Activated CD8-positive, alpha-beta T cell treated with anti-CD3 and anti-CD28 coated beads for 36 hours (primary cell): Measurements from ENCODE around the gene CMTM1. TPM values are rescaled to one million over a fixed set of nuclear protein-coding genes. Genes with fewer than 3 reads are reported as not detected.
A peak's percentile ranks its signal among the peaks of the same experiment; 100 is the strongest.

Experiments
- ATAC-seq: fragments of 200-7000 bp; cut with Tn5 transposase; one replicate; pipeline ENCODE4 v1.10.0; 2021; ENCODE audit warnings: mild to moderate bottlenecking, moderate library complexity
- CTCF ChIA-PET: fragments of 350-600 bp; sonication (Branson Sonifier 250); formaldehyde crosslinking; loops from one replicate; lab custom pipeline; 2021; ENCODE audit warnings: antibody characterized with exemption; lab: Charles Lee
- POLR2A ChIA-PET: fragments of 350-600 bp; sonication (Branson Sonifier 250); formaldehyde crosslinking; loops from one replicate; lab custom pipeline; 2021; ENCODE audit warnings: antibody characterized with exemption; lab: Charles Lee
- DNase-seq: peaks from one replicate; pipeline ENCODE4 v3.0.0-alpha.2; 2020
- H3K27ac Mint-ChIP-seq: one replicate; pipeline ENCODE4 v1.8.0; 2021; ENCODE audit warnings: mild to moderate bottlenecking, mixed read lengths
- H3K27me3 Mint-ChIP-seq: one replicate; pipeline ENCODE4 v1.8.0; 2021; ENCODE audit warnings: mixed read lengths
- H3K36me3 Mint-ChIP-seq: one replicate; pipeline ENCODE4 v1.8.0; 2021; ENCODE audit warnings: low read depth, mixed read lengths
- H3K4me1 Mint-ChIP-seq: one replicate; pipeline ENCODE4 v1.8.0; 2021; ENCODE audit warnings: low read depth, mixed read lengths
- H3K4me3 Mint-ChIP-seq: one replicate; pipeline ENCODE4 v1.8.0; 2021; ENCODE audit warnings: mild to moderate bottlenecking, moderate library complexity, mixed read lengths
- H3K9me3 Mint-ChIP-seq: one replicate; pipeline ENCODE4 v1.8.0; 2021; ENCODE audit warnings: mixed read lengths
- intact Hi-C: fragments of 100-400 bp; cut with micrococcal nuclease; formaldehyde crosslinking; loops from one replicate; pipeline ENCODE4 v1.10.0; 2022
- total RNA-seq, 2 experiments: library from RNA; stranded (reverse); gene quantifications; one replicate each; pipeline ENCODE4 v1.2.3, GENCODE V29; 2021
- TF ChIP-seq, protein P1 (sequence below): fragments of 200-600 bp; IDR thresholded peaks from one replicate; pipeline ENCODE4 v1.8.0; 2022; ENCODE audit warnings: antibody characterized with exemption, mild to moderate bottlenecking

CMTM1 gene
- total RNA-seq, 2 experiments from 2014 or later = 5.4 to 6.2 TPM

DNA sequence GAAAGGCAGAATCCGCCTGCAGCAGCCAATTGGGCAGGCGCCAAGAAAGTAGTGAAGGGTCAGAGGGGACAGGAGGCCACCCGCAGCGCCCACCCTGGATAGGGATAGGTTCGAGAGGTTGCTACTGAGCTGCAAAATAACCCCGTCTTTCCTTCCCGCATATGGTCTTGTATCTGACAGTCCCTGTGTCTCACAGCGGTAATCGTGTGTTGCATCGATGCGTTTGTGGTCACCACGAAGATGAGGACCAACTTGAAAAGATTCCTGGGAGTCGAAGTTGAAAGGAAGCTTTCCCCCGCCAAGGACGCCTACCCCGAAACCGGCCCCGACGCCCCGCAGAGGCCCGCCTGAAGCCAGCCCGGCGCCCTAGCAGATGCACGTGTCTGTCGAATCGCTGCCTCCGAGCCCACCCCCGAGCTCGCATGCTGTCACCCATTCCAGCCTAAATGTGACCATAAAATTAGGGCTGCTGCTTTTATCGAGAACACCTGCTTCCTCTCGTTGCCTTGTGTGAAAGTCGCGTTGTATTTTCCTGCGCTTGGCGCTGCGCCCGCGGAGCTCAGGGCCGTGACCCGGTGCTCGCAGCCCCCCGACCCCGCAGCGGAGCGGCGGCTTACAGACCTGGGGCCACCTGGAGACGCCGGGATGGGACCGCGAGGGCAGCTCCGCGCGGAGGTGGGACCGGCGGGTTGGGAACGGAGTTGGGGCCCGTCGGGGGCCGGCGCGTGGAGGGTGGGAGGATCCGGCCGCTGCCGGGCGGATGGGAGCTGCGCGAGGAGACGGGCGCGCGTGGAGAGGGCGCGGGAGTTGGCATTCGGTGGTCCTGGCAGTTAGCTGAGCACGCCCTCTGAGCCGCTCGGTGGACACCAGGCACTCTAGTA lies 12.7 kb downstream of the CMTM1 start, which contains the start of gene CMTM2:
Gene CMTM2, plus strand, starts transcription at position 813 of the 881 bp plus-strand sequence. CDS start 145 bp downstream, outside the sequence.
- intact Hi-C loops = no loop called here
- peaks cover 2% of the 10 kb centered on the region for H3K36me3 Mint-ChIP-seq
- TF ChIP-seq, protein P1, sequence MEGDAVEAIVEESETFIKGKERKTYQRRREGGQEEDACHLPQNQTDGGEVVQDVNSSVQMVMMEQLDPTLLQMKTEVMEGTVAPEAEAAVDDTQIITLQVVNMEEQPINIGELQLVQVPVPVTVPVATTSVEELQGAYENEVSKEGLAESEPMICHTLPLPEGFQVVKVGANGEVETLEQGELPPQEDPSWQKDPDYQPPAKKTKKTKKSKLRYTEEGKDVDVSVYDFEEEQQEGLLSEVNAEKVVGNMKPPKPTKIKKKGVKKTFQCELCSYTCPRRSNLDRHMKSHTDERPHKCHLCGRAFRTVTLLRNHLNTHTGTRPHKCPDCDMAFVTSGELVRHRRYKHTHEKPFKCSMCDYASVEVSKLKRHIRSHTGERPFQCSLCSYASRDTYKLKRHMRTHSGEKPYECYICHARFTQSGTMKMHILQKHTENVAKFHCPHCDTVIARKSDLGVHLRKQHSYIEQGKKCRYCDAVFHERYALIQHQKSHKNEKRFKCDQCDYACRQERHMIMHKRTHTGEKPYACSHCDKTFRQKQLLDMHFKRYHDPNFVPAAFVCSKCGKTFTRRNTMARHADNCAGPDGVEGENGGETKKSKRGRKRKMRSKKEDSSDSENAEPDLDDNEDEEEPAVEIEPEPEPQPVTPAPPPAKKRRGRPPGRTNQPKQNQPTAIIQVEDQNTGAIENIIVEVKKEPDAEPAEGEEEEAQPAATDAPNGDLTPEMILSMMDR = no peak
- peaks cover 34% of the 10 kb centered on the region for H3K27me3 Mint-ChIP-seq
- DNase-seq = peak; percentile 38
- peak within 1 kb of the TSS; percentile 54 for H3K4me3 Mint-ChIP-seq
- ATAC-seq = peak; percentile 68
- peaks cover 23% of the 10 kb centered on the region for H3K4me1 Mint-ChIP-seq
- ChIA-PET POLR2A (interaction anchor here (0.6 to 3.7 kb wide), 8 partner anchors 8 to 34 kb away, joined by 3 to 19 read pairs (median 5); partner anchors contain the start of gene CKLF), CTCF (interaction anchor here (0.9 to 3.9 kb wide), 8 partner anchors 9 to 221 kb away, joined by 3 to 26 read pairs (median 6); partner anchors contain the start of genes CKLF and TK2)
- no peaks in the 10 kb centered on the region for H3K9me3 Mint-ChIP-seq
- no peak within 1 kb of the TSS for H3K27ac Mint-ChIP-seq

GRCh38 chr16:66580605-66581209 lies 14.5 kb downstream of the CMTM1 start:
- no peak overlapping the region for H3K27ac Mint-ChIP-seq
- intact Hi-C loops = no loop called here
- H3K9me3 Mint-ChIP-seq = no peaks in the 10 kb centered on the region
- peaks cover 2% of the 10 kb centered on the region for H3K36me3 Mint-ChIP-seq
- no peak overlapping the region for H3K4me3 Mint-ChIP-seq
- peaks cover 34% of the 10 kb centered on the region for H3K27me3 Mint-ChIP-seq
- ChIA-PET POLR2A (interaction anchor here (1.5 to 3.7 kb wide), 3 partner anchors 9 to 21 kb away, joined by 4 to 19 read pairs (median 10); no protein-coding TSS in a partner anchor), CTCF (interaction anchor here (1.5 to 3.9 kb wide), 5 partner anchors 9 to 30 kb away, joined by 4 to 26 read pairs (median 16); partner anchors contain the start of gene TK2)
- DNase-seq (no peak), ATAC-seq (no peak)
- peaks cover 23% of the 10 kb centered on the region for H3K4me1 Mint-ChIP-seq
- TF ChIP-seq, protein P1 = no peak

DNA sequence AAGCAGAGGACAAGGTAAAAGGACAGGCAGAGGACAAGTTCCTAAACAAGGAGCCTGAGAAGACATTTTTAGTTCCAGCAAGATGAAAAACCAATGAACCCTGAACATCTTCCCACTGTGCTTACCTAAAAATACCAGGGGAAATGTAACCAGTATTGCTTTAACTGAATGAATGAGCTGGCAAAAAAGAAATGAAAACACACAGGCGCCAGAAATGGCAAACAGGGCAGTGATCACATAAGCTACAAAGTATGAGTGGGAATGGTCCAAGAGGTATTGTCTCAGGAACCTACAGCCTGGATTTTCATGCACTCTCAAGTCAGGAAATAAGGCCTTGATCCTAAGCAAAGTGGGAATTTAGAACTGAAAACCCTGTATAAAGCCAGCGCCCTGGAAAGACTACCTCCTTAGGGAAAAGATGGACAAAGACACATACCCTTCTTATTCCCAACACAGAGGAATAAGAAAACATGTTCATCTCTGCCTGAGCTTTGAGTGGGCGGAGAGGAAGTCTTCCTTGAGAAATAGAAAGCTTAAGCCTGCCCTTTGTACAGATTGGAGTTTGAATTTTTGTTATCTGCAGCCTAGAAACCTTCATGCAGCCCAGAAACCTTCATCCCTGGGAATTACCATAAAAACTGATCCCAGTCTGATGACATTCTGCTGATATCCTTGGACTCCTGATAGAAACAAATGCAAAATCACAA lies 15.2 kb downstream of the CMTM1 start:
- Mint-ChIP-seq H3K4me3 (no peak overlapping the region), H3K9me3 (no peaks in the 10 kb centered on the region), H3K27me3 (peaks cover 34% of the 10 kb centered on the region), H3K4me1 (peaks cover 26% of the 10 kb centered on the region), H3K27ac (no peak overlapping the region), H3K36me3 (peaks cover 2% of the 10 kb centered on the region)
- no peak for ATAC-seq
- intact Hi-C loops = no loop called here
- DNase-seq = no peak
- ChIA-PET CTCF (interaction anchor here (1.0 to 3.9 kb wide), 7 partner anchors 8 to 175 kb away, joined by 3 to 26 read pairs (median 8); partner anchors contain the start of gene TK2), POLR2A (interaction anchor here (3.7 kb wide), 1 partner anchor 11 kb away, joined by 19 read pairs; no protein-coding TSS in a partner anchor)
- TF ChIP-seq, protein P1 = no peak

DNA sequence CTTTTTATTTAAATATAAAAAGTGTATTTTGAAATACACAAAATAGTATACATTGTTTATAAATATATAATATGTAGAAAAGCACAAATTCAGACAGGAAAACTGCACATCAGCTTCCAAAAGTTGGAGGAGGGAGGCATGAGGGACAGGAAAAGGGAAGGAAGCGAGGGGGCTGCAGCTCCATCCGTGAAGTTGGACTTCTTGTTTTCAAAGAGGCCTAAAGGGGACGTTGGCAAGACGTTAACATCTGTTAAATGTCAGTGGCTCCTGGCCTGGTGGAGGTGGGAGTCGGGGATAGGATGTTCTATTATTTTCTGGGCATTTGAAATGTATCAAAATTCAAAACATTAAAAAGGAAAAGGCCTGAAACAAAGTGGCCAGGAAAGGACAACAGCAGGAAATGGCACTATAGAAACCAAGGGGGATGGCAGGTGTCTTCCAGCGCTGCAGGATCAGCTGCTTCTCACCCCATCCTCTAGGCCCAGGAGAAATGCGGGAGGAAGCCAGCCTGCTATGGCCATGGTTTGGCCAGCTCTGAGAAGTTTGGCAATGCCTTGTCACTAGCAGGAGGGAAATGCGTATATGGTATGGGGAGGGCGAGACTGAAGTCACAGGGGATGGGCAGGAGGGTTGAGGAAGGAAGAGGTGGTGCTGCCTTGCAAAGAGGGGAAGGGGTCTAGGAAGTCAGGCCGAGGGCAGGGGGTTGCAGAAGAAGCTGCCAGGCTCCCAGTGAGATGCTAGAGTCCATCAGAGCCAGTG lies 19.4 kb downstream of the CMTM1 start:
- TF ChIP-seq, protein P1 = no peak
- Mint-ChIP-seq H3K4me1 (peaks cover 41% of the 10 kb centered on the region), H3K36me3 (no peaks in the 10 kb centered on the region), H3K27ac (no peak overlapping the region), H3K9me3 (no peaks in the 10 kb centered on the region), H3K4me3 (no peak overlapping the region), H3K27me3 (peaks cover 8% of the 10 kb centered on the region)
- intact Hi-C loops = loop anchor here (5.0 kb wide), 1 partner anchor 178 kb away; no protein-coding TSS in a partner anchor
- POLR2A ChIA-PET = no interaction called here
- CTCF ChIA-PET = interaction anchor here (1.2 to 2.1 kb wide), 3 partner anchors 12 to 23 kb away, joined by 3 to 5 read pairs (median 4); no protein-coding TSS in a partner anchor
- ATAC-seq (no peak), DNase-seq (no peak)
